Esophagus muscularis mucosa (tissue), 4 donors: Measurements from ENCODE around the gene SORCS2. TPM values are rescaled to one million over a fixed set of nuclear protein-coding genes. Genes with fewer than 3 reads are reported as not detected.

Source experiments
- DNase-seq: peaks from one replicate; pipeline ENCODE4 v3.0.0-alpha.2; 2017; ENCODE audit errors: extremely low spot score
- H3K27ac ChIP-seq, 4 donors: fragments of 200-600 bp; sonication (generic); replicated peaks in 1 of 4; 1 replicate in 3 of 4; 2 replicates in 1 of 4; pipeline ENCODE4 v1.5.1; 2016 to 2019; ENCODE audit warnings: mild to moderate bottlenecking in 1 of 4
- H3K27me3 ChIP-seq, 4 donors: fragments of 200-600 bp; sonication (generic); one replicate each; pipeline versions ENCODE4 v1.5.1 to v1.6.0; 2016 to 2019
- H3K36me3 ChIP-seq, 4 donors: fragments of 200-600 bp; sonication (generic); one replicate each; pipeline ENCODE4 v1.5.1; 2016 to 2019
- H3K4me1 ChIP-seq, 4 donors: fragments of 200-600 bp; sonication (generic); one replicate each; pipeline ENCODE4 v1.5.1; 2016 to 2019
- H3K4me3 ChIP-seq, 4 donors: fragments of 200-600 bp; sonication (generic); 1 replicate in 2 of 4; 2 replicates in 2 of 4; pipeline ENCODE4 v1.5.1; 2016 to 2019; ENCODE audit warnings: mild to moderate bottlenecking in 4 of 4, moderate library complexity in 1 of 4
- H3K9me3 ChIP-seq, 4 donors: fragments of 200-600 bp; sonication (generic); 1 replicate in 3 of 4; 2 replicates in 1 of 4; pipeline ENCODE4 v1.5.1; 2016 to 2019
- CTCF ChIP-seq, 3 experiments: fragments of 200-600 bp in 2 of 3; fragments of 450-650 bp in 1 of 3; sonication (generic) in 2 of 3; IDR thresholded peaks; one replicate each; pipeline ENCODE4 v1.5.1; 2017 to 2019; ENCODE audit warnings: antibody characterized with exemption in 3 of 3, mild to moderate bottlenecking in 2 of 3, moderate library complexity in 1 of 3
- EP300 ChIP-seq: sonication (generic); formaldehyde crosslinking; IDR thresholded peaks from one replicate; pipeline ENCODE4 v1.6.1; 2017; ENCODE audit warnings: antibody characterized with exemption
- POLR2A ChIP-seq: fragments of 450-650 bp; IDR thresholded peaks from one replicate; pipeline ENCODE4 v1.6.1; 2017; ENCODE audit warnings: antibody characterized with exemption, moderate library complexity, mild to moderate bottlenecking, low read depth
- POLR2AphosphoS5 ChIP-seq, 2 donors: sonication (generic); formaldehyde crosslinking; IDR thresholded peaks; one replicate each; pipeline ENCODE4 v1.6.1; 2017; ENCODE audit warnings: antibody characterized with exemption in 2 of 2
- WGBS: methylation state at CpG from one replicate; pipeline ENCODE4 v1.1.5; 2018; 5-methylcytosine and 5-hydroxymethylcytosine counted together
- intact Hi-C: fragments of 100-400 bp; cut with DNase I; formaldehyde crosslinking; loops from one replicate; pipeline ENCODE4 v1.15.1; 2023
- total RNA-seq, 4 donors: library from RNA; depleted of rRNA; stranded (reverse); fragments of >200 nt; gene quantifications; one replicate each; pipeline versions ENCODE4 v1.1.0 to v1.2.1, GENCODE V29; 2016

Gene SORCS2
- total RNA-seq, 4 donors from 2014 or later, result 3.3 to 10.1 (median 4.3) TPM

DNA sequence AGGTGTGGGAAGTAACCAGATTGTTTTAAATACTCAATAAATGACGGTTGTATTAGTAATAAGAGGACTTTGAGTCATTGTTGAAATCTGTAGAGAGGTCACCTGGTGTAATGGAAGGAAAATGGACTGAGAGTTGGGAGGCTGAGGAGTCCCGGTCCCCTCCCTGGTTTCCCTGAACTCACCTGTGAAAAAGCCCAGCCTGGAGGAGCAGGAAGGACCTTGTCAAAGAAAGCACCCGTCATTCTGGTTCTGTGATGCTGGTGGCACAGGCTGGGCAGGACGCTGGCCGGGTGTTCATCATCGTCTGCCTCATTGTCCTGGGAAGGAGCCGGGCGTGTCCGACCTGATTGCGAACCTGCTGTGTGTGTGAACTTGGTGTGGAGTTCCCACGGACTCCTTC lies 70.8 kb downstream of the SORCS2 start:
- Histone ChIP-seq H3K4me1 (peaks cover 0 to 7% (median 3%) of the 10 kb centered on the region in 4 donors), H3K4me3 (no peak overlapping the region), H3K27me3 (no peaks in the 10 kb centered on the region), H3K27ac (no peak overlapping the region), H3K36me3 (no peaks in the 10 kb centered on the region), H3K9me3 (no peaks in the 10 kb centered on the region)
- no peak for DNase-seq
- WGBS, result 88% methylated on average over 6 of the region's 11 CpGs
- intact Hi-C loops, result no loop called here
- TF ChIP-seq POLR2A, result no peak
- TF ChIP-seq CTCF (IDR thresholded peaks at IDR 0.05), result no peak
- TF ChIP-seq EP300, result no peak
- TF ChIP-seq POLR2AphosphoS5 (IDR thresholded peaks at IDR 0.05), result no peak

DNA sequence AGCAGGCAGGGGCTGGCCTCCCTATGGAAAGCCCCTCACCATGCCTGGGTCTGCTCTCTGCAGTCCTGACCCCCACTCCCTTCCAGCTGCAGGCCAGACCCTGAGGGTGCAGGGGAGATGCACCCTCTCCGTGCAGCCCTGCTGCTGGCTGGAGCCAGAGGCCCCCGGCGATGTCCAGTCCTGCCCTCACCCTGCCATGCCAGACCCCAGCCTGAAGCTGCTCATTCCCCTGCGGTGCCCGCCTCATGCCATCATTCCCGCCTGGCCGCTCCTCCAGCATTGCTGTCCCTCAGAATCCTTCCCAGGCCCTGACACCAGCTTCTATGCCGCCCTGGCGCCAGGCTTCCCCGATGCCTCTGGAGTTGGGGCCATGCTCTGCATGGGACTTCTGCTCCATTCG lies 72.4 kb downstream of the SORCS2 start:
- no peak overlapping the region for H3K27ac ChIP-seq
- no peak for DNase-seq
- no peak for TF ChIP-seq POLR2A
- no peak for TF ChIP-seq CTCF (IDR thresholded peaks at IDR 0.05)
- no peak for TF ChIP-seq EP300
- TF ChIP-seq POLR2AphosphoS5 (IDR thresholded peaks at IDR 0.05), result no peak
- 93% methylated on average over 7 of the region's 11 CpGs for whole genome bisulfite sequencing
- no peaks in the 10 kb centered on the region for H3K9me3 ChIP-seq
- intact Hi-C loops, result no loop called here
- H3K27me3 ChIP-seq, result no peaks in the 10 kb centered on the region
- peaks cover 0 to 7% (median 3%) of the 10 kb centered on the region in 4 donors for H3K4me1 ChIP-seq
- no peak overlapping the region for H3K4me3 ChIP-seq
- no peaks in the 10 kb centered on the region for H3K36me3 ChIP-seq

- no peaks in the 10 kb centered on the region for H3K4me1 ChIP-seq
- no peak for DNase-seq
- H3K4me3 ChIP-seq, result no peak overlapping the region
- no peak overlapping the region for H3K27ac ChIP-seq
- no peaks in the 10 kb centered on the region for H3K27me3 ChIP-seq
- H3K9me3 ChIP-seq, result no peaks in the 10 kb centered on the region
- TF ChIP-seq CTCF (IDR thresholded peaks at IDR 0.05), result no peak
- no peak for TF ChIP-seq EP300
- no peak for TF ChIP-seq POLR2AphosphoS5 (IDR thresholded peaks at IDR 0.05)
- TF ChIP-seq POLR2A, result no peak
- H3K36me3 ChIP-seq, result no peaks in the 10 kb centered on the region
- 82% methylated on average over 17 of the region's 18 CpGs for WGBS
- intact Hi-C loops, result no loop called here
Measured at GRCh38 chr4:7266525-7267292, 74.4 kb downstream of the SORCS2 start.

- Histone ChIP-seq H3K4me1 (no peaks in the 10 kb centered on the region), H3K36me3 (no peaks in the 10 kb centered on the region), H3K9me3 (no peaks in the 10 kb centered on the region), H3K4me3 (no peak overlapping the region), H3K27ac (no peak overlapping the region), H3K27me3 (no peaks in the 10 kb centered on the region)
- TF ChIP-seq EP300, result no peak
- no peak for TF ChIP-seq POLR2AphosphoS5 (IDR thresholded peaks at IDR 0.05)
- no peak for TF ChIP-seq POLR2A
- TF ChIP-seq CTCF (IDR thresholded peaks at IDR 0.05), result no peak
- DNase-seq, result no peak
- intact Hi-C loops, result no loop called here
- WGBS, result 78% methylated on average over 3 of the region's 7 CpGs
Measured at GRCh38 chr4:7267829-7268228, 75.5 kb downstream of the SORCS2 start.

- TF ChIP-seq POLR2AphosphoS5 (IDR thresholded peaks at IDR 0.05), result no peak
- no peak for TF ChIP-seq CTCF (IDR thresholded peaks at IDR 0.05)
- no peak for TF ChIP-seq POLR2A
- TF ChIP-seq EP300, result no peak
- Histone ChIP-seq H3K4me3 (no peak overlapping the region), H3K9me3 (no peaks in the 10 kb centered on the region), H3K27ac (no peak overlapping the region), H3K36me3 (no peaks in the 10 kb centered on the region), H3K27me3 (no peaks in the 10 kb centered on the region), H3K4me1 (no peaks in the 10 kb centered on the region)
- DNase-seq, result no peak
- WGBS, result 84% methylated on average over 10 of the region's 10 CpGs
- intact Hi-C loops, result no loop called here
Measured at GRCh38 chr4:7268941-7269340, 76.6 kb downstream of the SORCS2 start.
